Measurements from ENCODE around the gene DLL1.

Gene DLL1

GRCh38 chr6:170287371-170287876 is 3.5 kb downstream of the DLL1 start:
- peaks cover 0 to 8% of the 10 kb centered on the region in 2 donors for H3K36me3 ChIP-seq (ENCODE audit: control insufficient read depth in 1 of 2, insufficient read depth in 2 of 2, low read length in 2 of 2)
- peaks cover 4 to 27% of the 10 kb centered on the region in 2 donors for H3K4me1 ChIP-seq (ENCODE audit: control insufficient read depth in 1 of 2, insufficient read depth in 2 of 2, low read length in 2 of 2)
- no peak overlapping the region for H3K27ac ChIP-seq (ENCODE audit: low read length)
- no peak overlapping the region for H3K4me3 ChIP-seq (ENCODE audit: low read depth in 1 of 2, low read length in 2 of 2)
- no peaks in the 10 kb centered on the region for H3K9me3 ChIP-seq (ENCODE audit: control insufficient read depth in 1 of 2, low read length in 2 of 2)
- peaks cover 29% of the 10 kb centered on the region for H3K27me3 ChIP-seq (ENCODE audit: low read depth, low read length)

GRCh38 chr6:170286934-170287265 is 4.0 kb downstream of the DLL1 start:
- Histone ChIP-seq H3K9me3 (ENCODE audit: control insufficient read depth in 1 of 2, low read length in 2 of 2) (no peaks in the 10 kb centered on the region), H3K36me3 (ENCODE audit: control insufficient read depth in 1 of 2, insufficient read depth in 2 of 2, low read length in 2 of 2) (peaks cover 0 to 8% of the 10 kb centered on the region in 2 donors), H3K4me1 (ENCODE audit: control insufficient read depth in 1 of 2, insufficient read depth in 2 of 2, low read length in 2 of 2) (peaks cover 0 to 22% of the 10 kb centered on the region in 2 donors), H3K4me3 (ENCODE audit: low read depth in 1 of 2, low read length in 2 of 2) (no peak overlapping the region), H3K27me3 (ENCODE audit: low read depth, low read length) (peaks cover 23% of the 10 kb centered on the region), H3K27ac (ENCODE audit: low read length) (no peak overlapping the region)

GRCh38 chr6:170286246-170286933 is 4.5 kb downstream of the DLL1 start:
- Histone ChIP-seq H3K27ac (ENCODE audit: low read length) (no peak overlapping the region), H3K36me3 (ENCODE audit: control insufficient read depth in 1 of 2, insufficient read depth in 2 of 2, low read length in 2 of 2) (peaks cover 0 to 8% of the 10 kb centered on the region in 2 donors), H3K4me3 (ENCODE audit: low read depth in 1 of 2, low read length in 2 of 2) (no peak overlapping the region), H3K9me3 (ENCODE audit: control insufficient read depth in 1 of 2, low read length in 2 of 2) (no peaks in the 10 kb centered on the region), H3K4me1 (ENCODE audit: control insufficient read depth in 1 of 2, insufficient read depth in 2 of 2, low read length in 2 of 2) (peaks cover 0 to 17% of the 10 kb centered on the region in 2 donors), H3K27me3 (ENCODE audit: low read depth, low read length) (peaks cover 18% of the 10 kb centered on the region)

- Histone ChIP-seq H3K4me3 (ENCODE audit: low read depth in 1 of 2, low read length in 2 of 2) (no peak overlapping the region), H3K27me3 (ENCODE audit: low read depth, low read length) (peaks cover 18% of the 10 kb centered on the region), H3K36me3 (ENCODE audit: control insufficient read depth in 1 of 2, insufficient read depth in 2 of 2, low read length in 2 of 2) (peaks cover 0 to 8% of the 10 kb centered on the region in 2 donors), H3K9me3 (ENCODE audit: control insufficient read depth in 1 of 2, low read length in 2 of 2) (no peaks in the 10 kb centered on the region), H3K4me1 (ENCODE audit: control insufficient read depth in 1 of 2, insufficient read depth in 2 of 2, low read length in 2 of 2) (peaks cover 0 to 13% of the 10 kb centered on the region in 2 donors), H3K27ac (ENCODE audit: low read length) (no peak overlapping the region)
Observed at GRCh38 chr6:170285482-170285881, 5.4 kb downstream of the DLL1 start.

- peaks cover 18% of the 10 kb centered on the region for H3K27me3 ChIP-seq (ENCODE audit: low read depth, low read length)
- no peaks in the 10 kb centered on the region for H3K9me3 ChIP-seq (ENCODE audit: control insufficient read depth in 1 of 2, low read length in 2 of 2)
- no peak overlapping the region for H3K27ac ChIP-seq (ENCODE audit: low read length)
- no peak overlapping the region for H3K4me3 ChIP-seq (ENCODE audit: low read depth in 1 of 2, low read length in 2 of 2)
- H3K4me1 ChIP-seq (ENCODE audit: control insufficient read depth in 1 of 2, insufficient read depth in 2 of 2, low read length in 2 of 2) = peaks cover 0 to 13% of the 10 kb centered on the region in 2 donors
- H3K36me3 ChIP-seq (ENCODE audit: control insufficient read depth in 1 of 2, insufficient read depth in 2 of 2, low read length in 2 of 2) = peaks cover 0 to 8% of the 10 kb centered on the region in 2 donors
Observed at GRCh38 chr6:170284866-170285469, 5.9 kb downstream of the DLL1 start.

- Histone ChIP-seq H3K9me3 (ENCODE audit: control insufficient read depth in 1 of 2, low read length in 2 of 2) (no peaks in the 10 kb centered on the region), H3K4me1 (ENCODE audit: control insufficient read depth in 1 of 2, insufficient read depth in 2 of 2, low read length in 2 of 2) (peaks cover 0 to 6% of the 10 kb centered on the region in 2 donors), H3K36me3 (ENCODE audit: control insufficient read depth in 1 of 2, insufficient read depth in 2 of 2, low read length in 2 of 2) (peaks cover 0 to 8% of the 10 kb centered on the region in 2 donors), H3K4me3 (ENCODE audit: low read depth in 1 of 2, low read length in 2 of 2) (no peak overlapping the region), H3K27me3 (ENCODE audit: low read depth, low read length) (peaks cover 18% of the 10 kb centered on the region), H3K27ac (ENCODE audit: low read length) (no peak overlapping the region)
Observed at GRCh38 chr6:170284126-170284773, 6.6 kb downstream of the DLL1 start.

GRCh38 chr6:170283212-170284081 is 7.4 kb downstream of the DLL1 start:
- H3K4me3 ChIP-seq (ENCODE audit: low read depth in 1 of 2, low read length in 2 of 2) = no peak overlapping the region
- no peaks in the 10 kb centered on the region for H3K4me1 ChIP-seq (ENCODE audit: control insufficient read depth in 1 of 2, insufficient read depth in 2 of 2, low read length in 2 of 2)
- H3K27me3 ChIP-seq (ENCODE audit: low read depth, low read length) = peaks cover 12% of the 10 kb centered on the region
- H3K9me3 ChIP-seq (ENCODE audit: control insufficient read depth in 1 of 2, low read length in 2 of 2) = no peaks in the 10 kb centered on the region
- H3K27ac ChIP-seq (ENCODE audit: low read length) = no peak overlapping the region
- peaks cover 0 to 8% of the 10 kb centered on the region in 2 donors for H3K36me3 ChIP-seq (ENCODE audit: control insufficient read depth in 1 of 2, insufficient read depth in 2 of 2, low read length in 2 of 2)

GRCh38 chr6:170282512-170283158 is 8.2 kb downstream of the DLL1 start:
- H3K27ac ChIP-seq (ENCODE audit: low read length) = no peak overlapping the region
- no peaks in the 10 kb centered on the region for H3K4me1 ChIP-seq (ENCODE audit: control insufficient read depth in 1 of 2, insufficient read depth in 2 of 2, low read length in 2 of 2)

GRCh38 chr6:170281331-170282292 is 9.3 kb downstream of the DLL1 start:
- Histone ChIP-seq H3K36me3 (ENCODE audit: control insufficient read depth in 1 of 2, insufficient read depth in 2 of 2, low read length in 2 of 2) (peaks cover 0 to 8% of the 10 kb centered on the region in 2 donors), H3K9me3 (ENCODE audit: control insufficient read depth in 1 of 2, low read length in 2 of 2) (no peaks in the 10 kb centered on the region), H3K27me3 (ENCODE audit: low read depth, low read length) (peaks cover 5% of the 10 kb centered on the region), H3K4me3 (ENCODE audit: low read depth in 1 of 2, low read length in 2 of 2) (no peak overlapping the region), H3K4me1 (ENCODE audit: control insufficient read depth in 1 of 2, insufficient read depth in 2 of 2, low read length in 2 of 2) (no peaks in the 10 kb centered on the region), H3K27ac (ENCODE audit: low read length) (no peak overlapping the region)

More at GRCh38 chr6:170282512-170283158, 8.2 kb downstream of the DLL1 start:
- Histone ChIP-seq H3K27me3 (ENCODE audit: low read depth, low read length) (peaks cover 9% of the 10 kb centered on the region), H3K9me3 (ENCODE audit: control insufficient read depth in 1 of 2, low read length in 2 of 2) (no peaks in the 10 kb centered on the region), H3K36me3 (ENCODE audit: control insufficient read depth in 1 of 2, insufficient read depth in 2 of 2, low read length in 2 of 2) (peaks cover 0 to 8% of the 10 kb centered on the region in 2 donors), H3K4me3 (ENCODE audit: low read depth in 1 of 2, low read length in 2 of 2) (no peak overlapping the region)

- Histone ChIP-seq H3K4me1 (ENCODE audit: control insufficient read depth in 1 of 2, insufficient read depth in 2 of 2, low read length in 2 of 2) (peaks cover 0 to 4% of the 10 kb centered on the region in 2 donors), H3K4me3 (ENCODE audit: low read depth in 1 of 2, low read length in 2 of 2) (peak overlapping the region; percentile 51 to 85), H3K27me3 (ENCODE audit: low read depth, low read length) (no peaks in the 10 kb centered on the region), H3K27ac (ENCODE audit: low read length) (peak overlapping the region; percentile 58), H3K9me3 (ENCODE audit: control insufficient read depth in 1 of 2, low read length in 2 of 2) (no peaks in the 10 kb centered on the region), H3K36me3 (ENCODE audit: control insufficient read depth in 1 of 2, insufficient read depth in 2 of 2, low read length in 2 of 2) (peaks cover 0 to 8% of the 10 kb centered on the region in 2 donors)
Observed at GRCh38 chr6:170280689-170281045, 10.2 kb downstream of the DLL1 start.
